Measurements from ENCODE around the gene EMC1. TPM values are rescaled to one million over a fixed set of nuclear protein-coding genes. Genes with fewer than 3 reads are reported as not detected.

The EMC1 gene
- total RNA-seq, 1 donor from 2014 or later: 47.8 TPM

DNA sequence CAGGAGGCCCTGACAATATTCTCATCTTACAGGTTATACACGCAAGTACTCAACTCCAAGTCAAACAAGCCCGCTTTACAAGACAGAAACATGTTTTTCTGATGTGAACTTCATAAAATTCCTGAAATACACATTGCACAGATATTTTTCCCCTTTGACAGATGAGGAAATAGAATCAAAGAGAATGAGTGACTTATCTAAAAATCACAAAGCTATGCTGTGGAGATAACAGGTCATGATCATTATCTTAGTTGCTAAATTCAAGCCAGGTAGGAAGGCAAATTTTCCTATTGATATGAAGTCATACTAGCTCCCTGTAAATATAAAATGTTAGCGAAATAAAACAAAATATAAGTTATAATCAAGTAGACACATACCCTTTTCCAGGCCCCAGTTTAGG lies 59.5 kb downstream of the EMC1 start:
- intact Hi-C loops (cut with micrococcal nuclease): no loop called here

DNA sequence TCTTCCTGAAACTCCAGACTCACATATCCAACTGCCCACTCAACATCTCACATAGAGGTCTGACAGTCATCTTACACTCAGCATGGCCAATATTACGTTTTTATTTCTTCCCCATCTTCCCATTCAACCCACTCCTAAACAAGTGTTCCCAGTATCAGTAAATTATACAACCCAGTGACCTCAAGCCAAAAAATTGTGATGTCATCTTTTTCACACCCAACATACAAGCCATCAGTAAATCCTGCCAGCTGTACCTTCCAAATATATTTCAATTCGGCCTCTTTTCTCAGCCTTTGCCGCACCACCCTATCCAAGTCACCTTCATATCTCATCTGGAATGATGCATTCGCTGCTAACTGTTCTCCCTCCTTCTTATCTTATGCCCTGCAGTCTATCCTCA lies 60.9 kb downstream of the EMC1 start:
- intact Hi-C loops (cut with micrococcal nuclease): no loop called here

DNA sequence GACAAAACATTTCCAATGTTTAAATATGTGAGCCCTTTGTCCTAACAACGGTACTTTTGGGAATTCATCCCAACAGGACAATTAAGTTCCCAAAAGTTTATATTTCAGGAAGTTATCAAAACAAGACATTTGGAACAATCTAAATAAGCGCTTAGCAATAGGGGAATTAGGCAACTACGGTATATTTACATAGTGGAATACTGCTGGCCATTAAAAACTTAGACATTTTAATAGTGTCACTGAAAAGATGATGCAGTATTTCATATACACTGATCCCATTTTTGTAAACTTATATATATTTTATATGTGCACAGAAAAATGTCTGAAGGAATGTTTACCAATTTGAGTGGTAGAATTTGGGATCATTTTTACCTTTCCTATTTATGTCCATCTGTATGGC lies 62.1 kb downstream of the EMC1 start:
- intact Hi-C loops (cut with micrococcal nuclease): no loop called here

DNA sequence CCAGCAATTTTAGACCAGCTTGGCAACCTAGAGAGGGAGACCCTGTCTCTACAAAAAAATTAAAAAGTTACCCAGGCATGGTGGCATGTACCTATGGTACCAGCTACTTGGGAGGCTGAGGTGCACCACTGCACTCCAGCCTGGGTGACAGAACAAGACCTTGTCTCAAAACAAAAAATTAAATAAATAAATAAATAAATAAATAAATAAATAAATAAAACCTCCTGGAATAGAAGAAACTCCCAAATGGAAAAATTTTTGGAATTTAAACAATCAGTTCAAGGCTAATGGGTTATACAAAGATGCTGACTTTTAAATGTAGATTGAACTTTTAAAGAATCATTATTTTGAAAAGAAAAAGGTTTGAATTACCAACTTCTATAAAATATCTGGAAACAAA lies 63.5 kb downstream of the EMC1 start:
- intact Hi-C loops (cut with micrococcal nuclease): no loop called here

DNA sequence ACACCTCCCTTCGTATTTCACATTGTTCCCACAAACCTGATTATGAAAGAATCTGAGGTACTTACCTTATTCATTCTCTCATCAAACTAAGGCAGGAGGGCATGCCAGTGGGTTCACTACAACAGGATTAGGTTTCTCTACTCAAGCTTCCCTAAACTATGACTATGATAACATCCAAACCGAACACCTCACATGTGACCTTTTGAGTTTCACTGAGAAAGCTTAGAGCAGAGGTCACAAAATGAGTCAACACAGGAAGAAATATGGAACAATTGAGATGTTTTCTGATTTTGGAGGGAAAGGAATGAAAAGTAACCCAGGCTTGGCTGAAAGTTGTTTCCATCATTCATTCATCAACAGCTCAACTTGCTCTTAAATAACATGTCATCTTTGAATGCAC lies 65.3 kb downstream of the EMC1 start:
- intact Hi-C loops (cut with micrococcal nuclease): no loop called here

DNA sequence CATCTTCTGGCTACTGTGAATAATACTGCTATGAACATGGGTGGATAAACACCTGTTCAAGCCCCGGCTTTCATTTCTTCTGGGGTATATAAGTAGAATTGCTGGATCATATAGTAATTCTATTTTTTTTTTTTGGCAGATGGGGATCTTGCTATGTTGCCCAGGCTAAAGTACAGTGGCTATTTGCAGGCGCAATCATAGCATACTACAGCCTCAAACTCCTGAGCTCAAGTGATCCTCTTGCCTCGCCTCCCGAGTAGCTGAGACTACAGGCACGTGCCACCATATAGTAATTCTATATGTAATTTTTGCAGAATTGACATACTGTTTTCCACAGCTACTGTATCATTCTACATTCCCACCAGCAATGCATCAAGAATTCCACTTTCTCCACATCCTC lies 69.1 kb downstream of the EMC1 start:
- intact Hi-C loops (cut with micrococcal nuclease): no loop called here

DNA sequence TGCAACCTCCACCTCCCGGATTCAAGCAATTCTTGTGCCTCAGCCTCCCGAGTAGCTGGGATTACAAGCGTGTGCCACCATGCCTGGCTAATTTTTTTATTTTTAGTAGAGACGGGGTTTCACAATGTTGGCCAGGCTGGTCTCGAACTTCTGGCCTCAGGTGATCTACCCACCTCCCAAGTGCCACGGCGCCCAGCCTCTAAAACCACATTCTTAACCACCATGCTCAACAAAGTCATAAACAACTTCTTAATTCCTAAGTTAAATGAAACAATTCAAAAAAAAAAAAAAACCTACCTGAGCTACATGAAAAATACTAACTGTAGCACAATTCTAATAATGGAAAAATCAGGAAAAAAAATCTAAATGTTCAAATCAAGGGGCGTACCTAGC lies 71.1 kb downstream of the EMC1 start:
- intact Hi-C loops (cut with micrococcal nuclease): loop anchor here (1.0 kb wide), 1 partner anchor 30 kb away; the partner anchor contains the start of gene UBR4

DNA sequence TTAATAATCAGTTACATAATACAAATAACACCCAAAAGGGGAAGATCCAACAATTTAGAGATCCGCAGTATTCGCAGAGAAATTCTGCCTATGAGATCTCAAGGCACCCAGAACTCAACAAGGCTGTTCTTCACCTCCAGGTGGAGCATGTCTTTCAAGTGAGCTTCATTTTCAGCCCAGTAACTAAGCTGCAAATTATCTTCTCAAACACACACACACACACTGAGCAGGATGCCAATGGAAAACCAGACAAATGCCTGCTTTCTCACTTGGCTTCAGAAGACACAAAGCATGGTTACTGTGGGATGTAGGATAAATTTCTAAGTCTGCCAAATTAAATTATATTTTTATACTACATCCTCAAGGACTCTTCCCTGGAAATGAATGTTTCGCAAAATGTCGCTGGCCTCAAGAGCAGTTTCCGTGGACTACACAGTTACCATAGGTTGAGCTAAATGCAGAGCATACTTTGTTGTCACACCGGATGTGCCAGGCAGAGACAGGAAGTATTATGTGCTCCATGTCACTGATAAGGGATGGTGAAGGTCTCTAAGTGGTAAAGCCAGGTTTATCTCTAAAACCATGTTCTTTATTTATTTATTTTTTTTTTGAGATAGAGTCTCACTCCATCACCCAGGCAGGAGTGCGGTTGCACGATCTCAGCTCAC lies 71.6 kb downstream of the EMC1 start:
- intact Hi-C loops (cut with micrococcal nuclease): loop anchor here (1.0 kb wide), 3 partner anchors 31 to 474 kb away; partner anchors contain the start of gene UBR4

DNA sequence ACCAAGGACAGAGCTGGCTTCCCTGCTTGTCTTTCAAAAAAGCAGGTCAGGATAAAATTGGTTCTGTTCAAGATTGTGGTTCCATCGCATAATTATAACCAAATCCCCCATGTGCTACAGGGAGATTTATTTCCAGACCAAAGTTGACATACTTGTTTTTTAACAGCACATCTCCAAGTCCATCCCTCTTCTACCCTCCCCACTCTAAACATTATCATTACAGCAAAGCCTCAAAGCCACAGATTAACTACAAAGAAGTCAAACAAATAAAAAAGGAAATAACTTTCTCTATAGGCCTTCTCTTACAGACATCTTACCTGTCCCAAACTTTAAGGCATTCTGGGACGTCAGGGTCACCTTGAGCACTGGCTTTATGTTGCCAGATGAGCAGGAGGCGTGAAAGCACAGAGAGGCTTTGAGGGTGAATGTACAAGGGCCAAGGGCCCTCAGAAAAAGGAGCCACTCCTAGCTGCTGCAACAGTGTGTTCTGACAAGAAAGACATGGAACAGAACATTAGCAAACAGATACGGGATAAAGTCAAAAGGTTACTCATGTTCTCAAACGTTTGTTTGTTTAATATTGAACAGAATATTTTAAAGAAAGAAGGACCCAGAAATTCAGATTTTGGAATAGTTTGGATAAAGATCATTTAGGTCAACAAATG lies 72.5 kb downstream of the EMC1 start:
- intact Hi-C loops (cut with micrococcal nuclease): loop anchor here (1.0 kb wide), 2 partner anchors 62 to 474 kb away; no protein-coding TSS in a partner anchor

DNA sequence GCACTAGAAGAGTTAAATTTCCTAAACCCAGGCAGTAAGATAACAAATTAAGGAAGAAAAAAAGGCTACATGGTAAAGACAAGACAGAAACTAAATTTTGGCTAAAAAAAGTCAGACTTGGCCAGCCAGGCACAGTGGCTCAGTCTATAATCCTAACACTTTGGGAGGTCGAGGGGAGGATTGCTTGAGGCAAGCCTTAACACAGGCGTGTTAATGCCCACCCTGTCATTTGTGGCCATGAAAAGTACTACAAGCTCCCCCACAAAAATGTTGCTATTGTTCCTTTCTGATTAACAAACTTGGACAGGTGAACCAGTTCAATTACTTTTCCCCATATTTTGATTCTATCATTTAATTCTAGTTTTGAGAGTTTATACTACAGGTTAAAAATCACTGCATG lies 73.5 kb downstream of the EMC1 start:
- intact Hi-C loops (cut with micrococcal nuclease): no loop called here

DNA sequence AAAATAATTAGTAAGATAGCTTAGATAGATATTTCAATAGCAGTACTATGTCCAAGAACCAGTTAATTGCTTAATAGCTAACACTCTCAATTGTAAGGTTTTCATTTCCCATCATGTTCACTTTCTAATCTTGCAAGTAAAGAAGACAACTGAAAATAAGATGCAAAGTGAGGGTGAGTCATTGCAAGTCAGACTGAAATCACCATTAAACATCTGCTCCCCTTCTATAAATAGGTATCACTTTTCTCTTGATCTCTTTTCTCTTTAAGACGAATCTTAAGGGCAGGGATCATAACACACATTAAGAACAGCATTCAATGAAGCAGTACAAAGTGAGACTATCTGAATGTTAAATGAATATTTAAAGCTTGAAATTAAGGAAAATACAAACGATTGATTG lies 81.7 kb downstream of the EMC1 start:
- intact Hi-C loops (cut with micrococcal nuclease): no loop called here

DNA sequence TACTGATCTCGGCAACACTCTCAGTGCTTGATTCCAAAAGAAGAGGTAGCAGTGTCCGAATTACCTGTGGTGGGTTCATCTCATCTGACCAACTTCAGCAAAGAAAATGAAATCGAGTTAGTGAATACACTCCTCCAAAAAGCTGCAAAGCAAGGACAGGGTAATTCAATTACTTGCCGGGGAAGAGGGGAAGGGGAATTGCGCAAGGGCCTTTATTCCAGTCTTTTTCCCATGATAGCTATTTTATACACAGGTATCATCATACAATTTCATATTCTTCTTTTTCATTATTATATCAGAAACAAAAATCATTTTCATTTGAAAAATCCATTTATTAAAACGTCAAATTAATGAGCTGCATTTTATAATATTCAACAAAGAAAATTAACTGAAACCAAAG lies 84.2 kb downstream of the EMC1 start:
- intact Hi-C loops (cut with micrococcal nuclease): no loop called here

DNA sequence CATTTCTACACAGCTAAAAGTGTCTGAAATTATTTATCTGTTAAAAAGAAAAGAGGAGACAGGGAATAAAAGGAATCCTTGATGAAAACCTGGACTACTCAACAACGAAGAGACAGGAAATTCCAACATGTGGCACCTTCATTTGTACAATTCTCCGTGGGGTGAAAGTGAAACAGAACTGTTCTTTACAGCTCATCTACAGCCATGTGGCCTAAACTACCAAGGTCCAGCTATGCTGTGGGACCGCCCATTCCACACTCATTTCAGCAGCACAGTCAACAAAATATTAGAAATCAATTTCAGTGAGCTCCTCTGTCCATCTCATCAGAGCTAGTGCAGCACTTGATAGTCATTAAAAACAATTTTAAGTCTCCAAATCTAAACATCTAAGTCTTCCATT lies 85.3 kb downstream of the EMC1 start:
- intact Hi-C loops (cut with micrococcal nuclease): no loop called here

Other genes with a start within 250 kb of the EMC1 start
- 142 and 149 TPM in 2 replicates for gene UBR4, start 41.3 kb downstream of the EMC1 start, total RNA-seq
- gene MRTO4, start 281 bp upstream of the EMC1 start, total RNA-seq: 48.6 and 51.0 TPM in 2 replicates
- 1.6 and 2.0 TPM in 2 replicates for gene AKR7A3, start 37.2 kb upstream of the EMC1 start, total RNA-seq
- gene AKR7A2, start 60.6 kb upstream of the EMC1 start, total RNA-seq: 24.2 and 29.4 TPM in 2 replicates
- gene SLC66A1, start 60.8 kb upstream of the EMC1 start, total RNA-seq: 8.9 TPM in 2 replicates
- gene CAPZB, start 234.0 kb upstream of the EMC1 start, total RNA-seq: 558 and 561 TPM in 2 replicates